Dermis blood vessel endothelial cell (primary cell): ENCODE measurements around the gene PRR35. TPM values are rescaled to one million over a fixed set of nuclear protein-coding genes. Genes with fewer than 3 reads are reported as not detected.

Experiments used
- DNase-seq: peaks from one replicate; pipeline ENCODE4 v3.0.0; 2010
- total RNA-seq: library from RNA; depleted of rRNA; stranded (reverse); fragments of >200 nt; gene quantifications from 2 replicates; pipeline ENCODE4 v1.2.3, GENCODE V29; 2014

The PRR35 gene
- total RNA-seq: not detected in 2 replicates

GRCh38 chr16:560204-560700, at the start of gene PRR35:
Gene PRR35 (plus strand): TSS chr16:560394. CDS start chr16:563295, 2,901 bp downstream.
- no peak for DNase-seq

GRCh38 chr16:512802-513201, 47.4 kb upstream of the PRR35 start:
- DNase-seq: no peak

- DNase-seq: no peak
These were observed 46.2 kb upstream of the PRR35 start for GRCh38 chr16:513950-514349.

GRCh38 chr16:515175-515938, 44.8 kb upstream of the PRR35 start:
- peak; percentile 35 for DNase-seq

GRCh38 chr16:515939-516226, 44.3 kb upstream of the PRR35 start:
- DNase-seq: no peak

GRCh38 chr16:516301-516700, 43.9 kb upstream of the PRR35 start:
- DNase-seq: no peak

GRCh38 chr16:518858-519257, 41.3 kb upstream of the PRR35 start:
- DNase-seq: no peak

GRCh38 chr16:519425-519824, 40.8 kb upstream of the PRR35 start:
- DNase-seq: no peak

- DNase-seq: no peak
These were observed 40.1 kb upstream of the PRR35 start for GRCh38 chr16:519841-520687.

- no peak for DNase-seq
These were observed 39.3 kb upstream of the PRR35 start for GRCh38 chr16:520847-521246.

GRCh38 chr16:521381-522210, 38.6 kb upstream of the PRR35 start:
- DNase-seq: no peak

GRCh38 chr16:522320-523096, 37.7 kb upstream of the PRR35 start:
- DNase-seq: no peak

GRCh38 chr16:523097-523741, 37.0 kb upstream of the PRR35 start:
- no peak for DNase-seq

- no peak for DNase-seq
These were observed 35.7 kb upstream of the PRR35 start for GRCh38 chr16:524274-525040.

- no peak for DNase-seq
These were observed 35.1 kb upstream of the PRR35 start for GRCh38 chr16:525123-525519.

GRCh38 chr16:525520-526180, 34.5 kb upstream of the PRR35 start:
- peak; percentile 85 for DNase-seq

- DNase-seq: peak; percentile 58
These were observed 33.8 kb upstream of the PRR35 start for GRCh38 chr16:526181-527014.

GRCh38 chr16:527015-527903, 32.9 kb upstream of the PRR35 start, which contains the start of gene CAPN15:
Gene CAPN15 (plus strand): TSS chr16:527712. CDS start chr16:546839, 19,127 bp downstream.
- peak; percentile 92 for DNase-seq
